ENCODE measurements around the gene EXOSC2.

Gene EXOSC2

GRCh38 chr9:130660326-130660682 is 33.3 kb upstream of the EXOSC2 start:
- Histone ChIP-seq H3K4me1 (ENCODE audit: control extremely low read depth in 1 of 4, control insufficient read depth in 4 of 4, insufficient read depth in 4 of 4, low read length in 3 of 4) (peaks cover 0 to 42% (median 20%) of the 10 kb centered on the region in 4 experiments), H3K27ac (ENCODE audit: insufficient read depth in 1 of 2, low read depth in 1 of 2, low read length in 2 of 2, poor library complexity in 1 of 2, severe bottlenecking in 2 of 2) (no peak overlapping the region), H3K27me3 (replicated peaks in 2 of 5; ENCODE audit: control insufficient read depth in 4 of 5, insufficient read depth in 5 of 5, low read length in 4 of 5) (peaks cover 9 to 99% (median 47%) of the 10 kb centered on the region in 5 experiments), H3K4me3 (ENCODE audit: control insufficient read depth in 1 of 7, extremely low read depth in 1 of 7, insufficient read depth in 4 of 7, low read depth in 2 of 7, low read length in 6 of 7) (peak overlapping the region in 3 of 7 experiments; percentile 36 to 60 (median 43)), H3K36me3 (ENCODE audit: control insufficient read depth in 4 of 4, insufficient read depth in 4 of 4, low read length in 3 of 4) (no peaks in the 10 kb centered on the region), H3K9me3 (ENCODE audit: control extremely low read depth in 1 of 5, control insufficient read depth in 4 of 5, insufficient read depth in 2 of 5, low read depth in 1 of 5, low read length in 4 of 5) (peaks cover 0 to 11% (median 0%) of the 10 kb centered on the region in 5 experiments)
- no peak for DNase-seq
- ChIA-PET CTCF (no interaction called here), POLR2A (no interaction called here)
- WGBS (ENCODE audit: insufficient coverage): 3% methylated on average over 32 of the region's 33 CpGs

DNA sequence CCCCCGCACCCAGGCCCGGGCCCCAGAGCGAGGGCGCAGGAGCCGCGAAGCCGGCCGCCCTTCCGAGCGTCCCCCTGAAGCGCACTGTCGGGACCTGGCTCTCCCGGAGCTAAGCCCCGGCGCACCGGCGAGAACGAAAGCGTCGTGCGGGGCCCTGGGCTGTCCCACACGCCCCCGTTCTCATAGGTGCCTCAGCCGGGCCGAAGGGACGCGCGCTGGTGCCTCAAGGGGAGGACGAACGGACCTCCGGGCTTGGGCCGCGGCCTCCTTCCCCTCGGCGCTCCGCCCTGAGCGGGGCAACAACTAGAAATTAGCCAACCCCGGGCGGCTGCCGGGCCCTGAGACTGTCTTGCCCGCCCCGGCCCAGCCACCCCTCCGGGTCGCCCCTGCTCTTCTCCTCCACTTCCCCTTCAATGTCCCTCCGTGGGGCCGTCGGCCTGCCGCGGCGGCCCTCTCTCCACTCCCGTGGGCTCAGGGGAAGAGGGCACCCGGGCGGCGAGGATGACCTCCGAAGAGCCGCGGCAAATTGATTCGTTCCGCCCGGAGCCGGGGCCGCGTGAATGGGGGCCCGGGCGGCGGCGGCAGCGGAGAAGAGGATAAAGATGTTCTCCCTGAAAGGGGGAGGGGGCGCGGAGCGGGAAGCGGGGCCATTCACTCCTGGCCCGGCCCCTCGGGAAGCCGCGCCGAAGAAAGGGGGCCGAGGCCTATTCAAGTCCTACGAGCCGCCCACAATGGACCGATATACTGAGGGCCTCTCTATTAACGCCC is 32.7 kb upstream of the EXOSC2 start:
- WGBS (ENCODE audit: insufficient coverage): under 1% methylated on average over 53 of the region's 82 CpGs
- peaks cover 9 to 99% (median 49%) of the 10 kb centered on the region in 5 experiments for H3K27me3 ChIP-seq (replicated peaks in 2 of 5; ENCODE audit: control insufficient read depth in 4 of 5, insufficient read depth in 5 of 5, low read length in 4 of 5)
- H3K9me3 ChIP-seq (ENCODE audit: control extremely low read depth in 1 of 5, control insufficient read depth in 4 of 5, insufficient read depth in 2 of 5, low read depth in 1 of 5, low read length in 4 of 5): peaks cover 0 to 11% (median 0%) of the 10 kb centered on the region in 5 experiments
- peak in 1 of 3 donors; percentile 49 for DNase-seq
- POLR2A ChIA-PET: no interaction called here
- H3K4me3 ChIP-seq (ENCODE audit: control insufficient read depth in 1 of 7, extremely low read depth in 1 of 7, insufficient read depth in 4 of 7, low read depth in 2 of 7, low read length in 6 of 7): peak overlapping the region in 4 of 7 experiments; percentile 23 to 60 (median 40)
- no peak overlapping the region for H3K27ac ChIP-seq (ENCODE audit: insufficient read depth in 1 of 2, low read depth in 1 of 2, low read length in 2 of 2, poor library complexity in 1 of 2, severe bottlenecking in 2 of 2)
- no peaks in the 10 kb centered on the region for H3K36me3 ChIP-seq (ENCODE audit: control insufficient read depth in 4 of 4, insufficient read depth in 4 of 4, low read length in 3 of 4)
- CTCF ChIA-PET: no interaction called here
- peaks cover 0 to 43% (median 21%) of the 10 kb centered on the region in 4 experiments for H3K4me1 ChIP-seq (ENCODE audit: control extremely low read depth in 1 of 4, control insufficient read depth in 4 of 4, insufficient read depth in 4 of 4, low read length in 3 of 4)

DNA sequence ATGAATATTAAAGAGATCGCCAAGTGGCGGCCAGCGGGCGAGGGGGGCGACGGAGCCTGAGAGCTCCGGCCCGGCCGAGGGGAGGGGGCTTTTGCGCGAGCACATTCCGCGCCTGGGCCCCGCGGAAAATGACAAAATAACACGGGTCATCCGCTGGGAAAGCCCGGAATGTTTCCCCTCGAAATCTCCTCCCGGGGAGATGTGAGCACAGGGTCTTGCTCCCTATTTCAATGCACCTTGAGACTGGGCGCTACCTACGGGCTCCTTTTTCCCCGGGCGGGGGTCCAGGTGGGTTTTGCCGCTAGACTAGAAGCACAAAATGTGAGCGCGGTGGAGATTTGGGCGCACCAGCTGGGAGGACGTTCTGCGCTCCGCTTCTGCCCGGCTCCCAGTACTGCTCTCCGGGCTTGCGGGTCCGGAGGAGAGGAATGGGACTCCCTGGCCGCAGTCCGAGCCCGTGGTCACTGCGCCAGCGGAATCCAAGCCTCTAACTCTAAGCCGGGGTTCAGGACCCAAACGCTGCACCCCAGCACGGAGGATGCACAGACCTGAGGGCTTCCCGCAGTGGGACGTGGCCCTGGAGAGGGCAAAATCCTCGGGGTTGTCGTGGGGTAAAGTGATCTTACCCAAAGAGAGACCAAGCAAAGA is 32.0 kb upstream of the EXOSC2 start:
- Histone ChIP-seq H3K27me3 (replicated peaks in 2 of 5; ENCODE audit: control insufficient read depth in 4 of 5, insufficient read depth in 5 of 5, low read length in 4 of 5) (peaks cover 9 to 99% (median 55%) of the 10 kb centered on the region in 5 experiments), H3K36me3 (ENCODE audit: control insufficient read depth in 4 of 4, insufficient read depth in 4 of 4, low read length in 3 of 4) (no peaks in the 10 kb centered on the region), H3K4me3 (ENCODE audit: control insufficient read depth in 1 of 7, extremely low read depth in 1 of 7, insufficient read depth in 4 of 7, low read depth in 2 of 7, low read length in 6 of 7) (peak overlapping the region in 1 of 7 experiments; percentile 43), H3K4me1 (ENCODE audit: control extremely low read depth in 1 of 4, control insufficient read depth in 4 of 4, insufficient read depth in 4 of 4, low read length in 3 of 4) (peaks cover 0 to 50% (median 25%) of the 10 kb centered on the region in 4 experiments), H3K9me3 (ENCODE audit: control extremely low read depth in 1 of 5, control insufficient read depth in 4 of 5, insufficient read depth in 2 of 5, low read depth in 1 of 5, low read length in 4 of 5) (peaks cover 0 to 11% (median 0%) of the 10 kb centered on the region in 5 experiments), H3K27ac (ENCODE audit: insufficient read depth in 1 of 2, low read depth in 1 of 2, low read length in 2 of 2, poor library complexity in 1 of 2, severe bottlenecking in 2 of 2) (no peak overlapping the region)
- DNase-seq: no peak
- WGBS (ENCODE audit: insufficient coverage): 5% methylated on average over 45 of the region's 47 CpGs
- ChIA-PET POLR2A (no interaction called here), CTCF (no interaction called here)

GRCh38 chr9:130662099-130662969 is 31.2 kb upstream of the EXOSC2 start:
- 8% methylated on average over 37 of the region's 49 CpGs for WGBS (ENCODE audit: insufficient coverage)
- Histone ChIP-seq H3K27ac (ENCODE audit: insufficient read depth in 1 of 2, low read depth in 1 of 2, low read length in 2 of 2, poor library complexity in 1 of 2, severe bottlenecking in 2 of 2) (no peak overlapping the region), H3K9me3 (ENCODE audit: control extremely low read depth in 1 of 5, control insufficient read depth in 4 of 5, insufficient read depth in 2 of 5, low read depth in 1 of 5, low read length in 4 of 5) (peaks cover 0 to 8% (median 0%) of the 10 kb centered on the region in 5 experiments), H3K4me3 (ENCODE audit: control insufficient read depth in 1 of 7, extremely low read depth in 1 of 7, insufficient read depth in 4 of 7, low read depth in 2 of 7, low read length in 6 of 7) (no peak overlapping the region), H3K4me1 (ENCODE audit: control extremely low read depth in 1 of 4, control insufficient read depth in 4 of 4, insufficient read depth in 4 of 4, low read length in 3 of 4) (peaks cover 0 to 56% (median 26%) of the 10 kb centered on the region in 4 experiments), H3K36me3 (ENCODE audit: control insufficient read depth in 4 of 4, insufficient read depth in 4 of 4, low read length in 3 of 4) (no peaks in the 10 kb centered on the region), H3K27me3 (replicated peaks in 2 of 5; ENCODE audit: control insufficient read depth in 4 of 5, insufficient read depth in 5 of 5, low read length in 4 of 5) (peaks cover 9 to 99% (median 59%) of the 10 kb centered on the region in 5 experiments)
- ChIA-PET CTCF (interaction anchor here (1.3 kb wide), 2 partner anchors 17 to 20 kb away, joined by 3 to 4 read pairs; no protein-coding TSS in a partner anchor), POLR2A (no interaction called here)
- no peak for DNase-seq

GRCh38 chr9:130662970-130663257 is 30.7 kb upstream of the EXOSC2 start:
- POLR2A ChIA-PET: no interaction called here
- no peak overlapping the region for H3K27ac ChIP-seq (ENCODE audit: insufficient read depth in 1 of 2, low read depth in 1 of 2, low read length in 2 of 2, poor library complexity in 1 of 2, severe bottlenecking in 2 of 2)
- H3K27me3 ChIP-seq (replicated peaks in 2 of 5; ENCODE audit: control insufficient read depth in 4 of 5, insufficient read depth in 5 of 5, low read length in 4 of 5): peaks cover 9 to 99% (median 61%) of the 10 kb centered on the region in 5 experiments
- peak overlapping the region in 1 of 7 experiments; percentile 24 for H3K4me3 ChIP-seq (ENCODE audit: control insufficient read depth in 1 of 7, extremely low read depth in 1 of 7, insufficient read depth in 4 of 7, low read depth in 2 of 7, low read length in 6 of 7)
- no peak for DNase-seq
- H3K4me1 ChIP-seq (ENCODE audit: control extremely low read depth in 1 of 4, control insufficient read depth in 4 of 4, insufficient read depth in 4 of 4, low read length in 3 of 4): peaks cover 0 to 56% (median 26%) of the 10 kb centered on the region in 4 experiments
- CTCF ChIA-PET: interaction anchor here (1.3 kb wide), 2 partner anchors 16 to 19 kb away, joined by 3 to 4 read pairs; no protein-coding TSS in a partner anchor
- H3K9me3 ChIP-seq (ENCODE audit: control extremely low read depth in 1 of 5, control insufficient read depth in 4 of 5, insufficient read depth in 2 of 5, low read depth in 1 of 5, low read length in 4 of 5): peaks cover 0 to 8% (median 0%) of the 10 kb centered on the region in 5 experiments
- no peaks in the 10 kb centered on the region for H3K36me3 ChIP-seq (ENCODE audit: control insufficient read depth in 4 of 4, insufficient read depth in 4 of 4, low read length in 3 of 4)
- 3% methylated on average over 13 of the region's 15 CpGs for WGBS (ENCODE audit: insufficient coverage)

GRCh38 chr9:130663258-130663976 is 30.2 kb upstream of the EXOSC2 start:
- WGBS (ENCODE audit: insufficient coverage): 1% methylated on average over 51 of the region's 65 CpGs
- peak in 1 of 3 donors; percentile 39 for DNase-seq
- H3K36me3 ChIP-seq (ENCODE audit: control insufficient read depth in 4 of 4, insufficient read depth in 4 of 4, low read length in 3 of 4): no peaks in the 10 kb centered on the region
- peaks cover 0 to 56% (median 26%) of the 10 kb centered on the region in 4 experiments for H3K4me1 ChIP-seq (ENCODE audit: control extremely low read depth in 1 of 4, control insufficient read depth in 4 of 4, insufficient read depth in 4 of 4, low read length in 3 of 4)
- H3K27me3 ChIP-seq (replicated peaks in 2 of 5; ENCODE audit: control insufficient read depth in 4 of 5, insufficient read depth in 5 of 5, low read length in 4 of 5): peaks cover 6 to 99% (median 60%) of the 10 kb centered on the region in 5 experiments
- H3K27ac ChIP-seq (ENCODE audit: insufficient read depth in 1 of 2, low read depth in 1 of 2, low read length in 2 of 2, poor library complexity in 1 of 2, severe bottlenecking in 2 of 2): no peak overlapping the region
- ChIA-PET CTCF (interaction anchor here (1.3 kb wide), 2 partner anchors 16 to 19 kb away, joined by 3 to 4 read pairs; no protein-coding TSS in a partner anchor), POLR2A (no interaction called here)
- peaks cover 0 to 8% (median 0%) of the 10 kb centered on the region in 5 experiments for H3K9me3 ChIP-seq (ENCODE audit: control extremely low read depth in 1 of 5, control insufficient read depth in 4 of 5, insufficient read depth in 2 of 5, low read depth in 1 of 5, low read length in 4 of 5)
- H3K4me3 ChIP-seq (ENCODE audit: control insufficient read depth in 1 of 7, extremely low read depth in 1 of 7, insufficient read depth in 4 of 7, low read depth in 2 of 7, low read length in 6 of 7): peak overlapping the region in 1 of 7 experiments; percentile 24

Data from common myeloid progenitor, CD34-positive (primary cell).